HG03139 (cell line): ENCODE measurements around the gene DNAH8.

Experiments used
- ATAC-seq: cut with Tn5 transposase; IDR thresholded peaks from one replicate; pipeline ENCODE4 v1.9.1; 2021; ENCODE audit not compliant: unreplicated experiment

DNAH8 gene

DNA sequence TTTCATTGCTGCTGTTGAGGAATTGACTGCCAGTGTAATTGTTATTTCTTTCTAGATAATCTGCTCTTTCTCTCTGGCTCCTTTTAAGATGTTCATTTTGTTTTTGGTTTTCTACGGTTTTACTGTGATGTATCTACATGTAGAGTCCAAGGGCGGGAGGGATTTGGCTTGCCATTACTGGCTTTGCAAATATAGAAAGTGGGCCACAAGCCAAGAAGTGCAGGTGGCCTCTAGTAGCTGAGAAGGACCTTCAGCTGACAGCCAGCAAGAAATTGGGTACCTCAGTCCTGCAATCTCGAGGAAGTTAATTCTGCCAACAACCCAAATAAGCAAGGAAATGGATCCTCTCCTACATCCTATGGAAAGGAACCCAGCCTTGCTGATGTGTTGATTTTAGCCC lies 290.7 kb downstream of the DNAH8 start:
- no peak for ATAC-seq

DNA sequence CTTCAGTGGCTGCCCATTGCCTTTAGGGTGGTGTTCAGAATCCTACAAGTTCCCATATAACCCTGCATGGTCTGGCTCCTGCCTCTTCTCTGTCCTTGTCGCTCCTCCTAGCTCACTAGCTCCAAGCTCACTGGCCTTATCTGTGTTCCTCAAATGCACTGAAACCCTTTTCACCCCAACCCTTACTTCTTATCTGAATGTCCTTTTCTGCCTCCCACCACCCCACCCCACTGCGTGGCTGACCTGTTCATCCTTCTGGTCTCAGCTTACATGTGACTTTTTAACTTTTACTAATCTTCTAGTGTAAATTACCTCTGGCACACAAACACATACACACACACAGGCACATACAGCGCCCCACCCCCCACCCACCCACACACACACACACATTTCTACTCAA lies 292.5 kb downstream of the DNAH8 start:
- no peak for ATAC-seq

DNA sequence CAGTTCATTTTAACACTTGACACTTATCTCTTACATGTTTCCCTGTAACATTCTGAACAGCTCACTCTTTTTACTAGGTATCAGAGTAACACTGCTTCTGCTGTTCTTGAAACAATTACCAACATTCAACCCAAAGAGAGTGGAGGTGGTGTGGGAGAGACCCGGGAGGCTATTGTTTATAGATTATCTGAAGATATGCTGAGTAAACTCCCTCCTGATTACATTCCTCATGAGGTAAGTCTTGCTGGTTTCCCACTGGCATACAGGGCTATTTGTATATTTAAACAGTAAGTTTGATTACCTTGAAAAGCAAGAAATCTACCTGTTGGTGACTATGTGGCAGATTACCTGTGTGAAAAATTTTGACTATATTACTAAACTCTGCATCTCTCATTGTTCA lies 293.6 kb downstream of the DNAH8 start:
- no peak for ATAC-seq

DNA sequence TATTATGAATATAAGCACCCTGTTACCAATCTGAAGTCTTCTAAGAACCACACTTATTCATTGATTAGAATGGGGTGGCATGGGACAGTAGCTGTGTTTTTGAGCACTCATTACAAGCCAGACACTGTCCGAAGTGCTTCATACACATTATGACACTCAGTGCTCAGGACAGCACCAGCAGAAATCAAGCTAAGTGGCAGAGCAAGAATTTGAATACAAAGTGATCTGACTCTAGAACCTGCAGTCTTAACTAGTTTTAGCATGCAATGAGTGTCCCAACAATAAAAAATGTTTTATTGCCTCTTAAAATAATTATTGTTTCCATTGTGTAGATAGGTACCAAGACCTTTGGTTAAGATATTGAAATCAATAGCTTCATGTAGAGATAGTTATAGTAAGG lies 294.4 kb downstream of the DNAH8 start:
- no peak for ATAC-seq

DNA sequence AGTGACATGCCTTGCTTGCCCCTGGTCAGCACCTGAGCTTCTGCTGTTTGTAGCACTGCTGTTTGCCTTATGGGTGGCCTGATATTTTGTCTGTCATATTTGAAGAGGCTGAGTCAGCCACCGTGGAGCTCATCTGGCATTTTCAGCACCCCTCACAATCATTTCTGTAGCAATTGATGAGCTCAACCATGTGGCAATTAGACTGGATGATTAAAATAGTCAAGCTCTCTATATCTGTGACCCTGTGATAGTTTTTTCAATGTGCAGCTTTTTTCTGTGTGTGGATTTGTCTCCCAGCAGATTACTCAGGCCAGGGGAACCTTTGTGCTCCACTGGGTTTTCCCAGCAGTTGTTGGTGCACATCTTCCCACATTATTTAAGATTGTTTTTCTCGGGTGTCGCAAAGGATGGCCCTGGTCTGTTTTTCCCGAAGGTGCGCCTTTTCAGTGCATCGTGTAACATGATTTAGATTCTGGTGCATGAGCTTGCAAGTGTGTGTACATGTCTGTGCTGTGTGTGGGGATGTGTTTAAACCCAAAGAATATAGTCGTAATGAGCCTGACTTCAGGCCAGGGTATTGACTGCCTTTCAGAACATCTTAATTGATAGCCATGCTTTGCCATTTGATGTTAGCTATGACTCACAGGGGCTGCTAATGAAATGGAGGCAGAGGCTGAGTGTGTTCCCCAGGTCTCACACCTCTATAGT lies 301.9 kb downstream of the DNAH8 start:
- no peak for ATAC-seq

DNA sequence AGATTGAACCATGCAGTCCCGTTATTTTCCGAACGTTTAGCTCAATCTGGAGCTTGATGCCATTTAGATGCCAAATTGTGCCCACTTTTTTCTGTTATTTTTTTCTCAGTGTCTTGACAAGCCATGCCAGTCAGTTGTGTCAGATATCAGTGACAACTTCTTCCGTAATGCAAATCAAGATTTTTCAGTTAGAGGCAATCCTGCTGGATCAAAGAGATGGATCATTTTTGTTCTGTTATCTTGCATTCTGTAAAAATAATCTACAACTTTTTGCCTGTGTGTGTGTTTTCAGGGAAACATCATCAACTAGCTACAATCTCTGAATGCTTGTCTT lies 302.4 kb downstream of the DNAH8 start:
- ATAC-seq = no peak

- ATAC-seq = no peak
Observed at GRCh38 chr6:39018103-39018502, 303.0 kb downstream of the DNAH8 start.

DNA sequence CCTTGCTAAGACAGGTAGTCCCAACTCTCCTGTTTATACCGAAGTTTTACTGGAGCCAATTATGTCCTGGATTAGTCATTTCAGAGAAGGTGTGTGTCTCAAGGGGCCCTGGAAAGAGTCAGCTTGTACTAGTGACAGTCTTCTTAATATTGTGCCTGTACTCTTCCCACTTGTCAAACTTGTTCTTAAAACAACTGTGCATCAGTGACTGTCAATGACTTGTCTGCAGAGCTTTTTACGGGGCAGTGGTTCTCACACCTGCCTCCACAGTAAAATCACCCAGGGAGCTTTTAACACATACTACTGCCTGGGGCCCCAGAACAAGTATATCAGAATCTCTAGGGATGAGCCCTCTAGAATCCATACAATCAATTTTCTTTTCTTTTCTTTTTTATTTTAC lies 305.0 kb downstream of the DNAH8 start:
- ATAC-seq = no peak

GRCh38 chr6:39021041-39021440 lies 305.9 kb downstream of the DNAH8 start:
- ATAC-seq = no peak

- no peak for ATAC-seq
Observed at GRCh38 chr6:39021779-39022178, 306.7 kb downstream of the DNAH8 start.

DNA sequence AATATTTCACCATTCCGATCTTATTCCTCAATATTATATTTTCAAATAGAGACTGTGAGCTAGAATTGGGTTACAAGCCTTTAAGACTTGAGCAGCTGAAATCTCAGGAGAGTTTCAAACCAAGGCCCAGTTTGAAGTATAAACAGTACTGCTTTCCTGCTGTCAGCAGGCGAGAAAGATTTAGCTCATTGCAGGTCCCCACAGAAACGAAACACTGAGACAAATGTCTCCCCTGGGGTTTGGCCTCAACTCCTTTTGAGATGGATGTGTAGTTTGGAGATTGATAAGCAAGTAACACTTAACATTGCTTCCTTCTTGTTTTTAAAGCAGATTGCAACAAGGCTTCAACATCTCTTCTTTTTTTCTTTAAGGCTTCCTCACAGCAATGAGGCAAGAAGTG lies 311.1 kb downstream of the DNAH8 start:
- no peak for ATAC-seq

GRCh38 chr6:39029156-39030011 lies 314.3 kb downstream of the DNAH8 start:
- ATAC-seq = no peak

- ATAC-seq = no peak
Observed at GRCh38 chr6:39035681-39036080, 320.6 kb downstream of the DNAH8 start.

GRCh38 chr6:39037082-39037508 lies 322.0 kb downstream of the DNAH8 start:
- ATAC-seq = no peak

- ATAC-seq = no peak
Observed at GRCh38 chr6:39037707-39038106, 322.6 kb downstream of the DNAH8 start.

GRCh38 chr6:39040080-39040673 lies 325.1 kb downstream of the DNAH8 start:
- no peak for ATAC-seq

DNA sequence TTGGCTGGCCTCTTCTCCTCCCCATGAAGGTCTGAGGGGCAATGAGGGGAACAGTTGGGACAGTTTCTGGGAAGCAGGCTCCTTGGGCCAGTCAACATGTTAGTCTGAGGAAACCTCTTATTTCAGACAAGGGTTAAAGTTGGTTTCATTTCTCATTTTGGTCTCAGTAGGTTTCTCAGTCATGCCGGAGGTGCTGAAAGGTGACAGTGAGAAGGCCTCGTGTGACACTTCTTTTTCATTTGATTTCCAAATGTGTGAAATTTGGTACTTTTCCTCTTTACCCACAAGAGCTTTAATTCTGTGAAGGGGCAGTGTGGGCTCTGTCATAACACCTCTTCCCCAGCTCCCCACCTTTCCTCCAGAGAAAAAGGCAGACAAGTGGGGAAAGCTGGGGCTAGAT lies 326.0 kb downstream of the DNAH8 start:
- ATAC-seq = peak; percentile 75

GRCh38 chr6:39043776-39044175 lies 328.7 kb downstream of the DNAH8 start:
- ATAC-seq = no peak

DNA sequence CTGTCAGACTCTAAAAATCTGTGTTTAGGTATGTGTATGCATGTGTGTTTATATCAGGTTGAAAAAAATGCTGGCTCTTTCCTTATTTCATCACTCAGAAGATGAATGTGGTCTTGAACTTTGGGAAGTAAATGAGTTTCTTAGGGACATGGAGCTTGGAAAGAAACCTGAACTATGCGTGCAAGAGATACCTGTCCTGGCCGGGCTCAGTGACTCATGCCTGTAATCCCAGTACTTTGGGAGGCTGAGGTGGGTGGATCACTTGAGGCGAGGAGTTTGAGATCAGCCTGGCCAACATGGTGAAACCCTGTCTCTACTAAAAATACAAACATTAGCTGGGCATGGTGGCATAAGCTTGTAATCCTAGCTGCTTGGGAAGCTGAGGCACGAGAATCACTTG lies 329.1 kb downstream of the DNAH8 start:
- no peak for ATAC-seq

DNA sequence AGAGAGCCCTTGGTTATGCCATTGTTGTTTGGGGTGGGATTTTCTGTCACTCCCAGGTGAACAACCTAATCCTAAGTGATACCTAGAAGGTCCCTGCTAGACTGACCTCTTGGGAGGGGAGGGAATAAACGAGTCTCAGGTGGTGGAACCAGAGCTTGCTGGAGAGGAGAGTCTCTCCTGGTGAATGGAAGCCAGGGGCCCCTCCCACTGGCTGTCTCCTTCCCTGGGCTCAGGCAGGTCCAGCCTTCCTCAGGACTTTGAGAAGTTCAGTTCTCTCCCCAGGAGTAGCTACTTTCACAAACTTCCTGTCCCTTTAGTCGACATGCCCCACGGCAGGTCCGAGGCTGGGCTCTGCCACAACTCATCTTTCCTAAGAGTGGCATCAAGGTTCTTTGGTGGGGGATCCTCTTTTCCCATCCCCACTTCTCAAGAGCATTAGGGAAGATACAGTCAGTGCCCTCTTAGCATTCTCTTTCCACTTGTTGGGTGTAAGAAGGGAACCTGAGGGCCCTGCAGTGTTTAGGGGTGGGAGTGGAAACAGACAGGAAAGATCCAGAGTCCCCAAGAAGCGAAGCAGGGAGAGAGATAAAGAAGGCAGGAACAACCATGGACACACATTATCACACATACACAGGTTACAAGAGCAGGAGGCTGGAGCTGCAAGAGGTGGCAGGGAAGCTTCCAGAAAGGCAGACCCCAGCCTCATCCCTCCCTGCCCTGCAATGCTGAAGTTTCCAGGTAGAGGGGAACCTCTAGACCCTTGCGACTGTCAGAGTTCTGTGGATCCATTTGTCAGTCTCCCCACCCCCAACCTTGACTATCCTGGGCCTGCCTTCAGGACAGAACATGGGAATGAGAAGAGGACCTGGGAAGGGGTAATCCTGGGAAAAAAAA lies 332.6 kb downstream of the DNAH8 start:
- no peak for ATAC-seq
